Choroid plexus epithelial cell (primary cell): ENCODE data around the gene HPDL.

Source experiments
- DNase-seq: peaks from one replicate; pipeline ENCODE4 v3.0.0-alpha.2; 2010; ENCODE audit warnings: low read depth
- H3K4me3 ChIP-seq: 2 replicates; pipeline ENCODE4 v1.5.1; 2011; ENCODE audit warnings: low read depth, mild to moderate bottlenecking, control low read depth, low read length, moderate library complexity
- TF ChIP-seq, protein P1 (sequence below): conservative IDR thresholded peaks from 2 replicates; pipeline ENCODE4 v1.5.1; 2011; ENCODE audit warnings: low read depth, mild to moderate bottlenecking, control low read depth, inconsistent platforms, low read length, moderate library complexity

The HPDL gene

GRCh38 chr1:45334308-45335245 lies 7.9 kb downstream of the HPDL start:
- peak; percentile 37 for DNase-seq
- TF ChIP-seq, protein P1, sequence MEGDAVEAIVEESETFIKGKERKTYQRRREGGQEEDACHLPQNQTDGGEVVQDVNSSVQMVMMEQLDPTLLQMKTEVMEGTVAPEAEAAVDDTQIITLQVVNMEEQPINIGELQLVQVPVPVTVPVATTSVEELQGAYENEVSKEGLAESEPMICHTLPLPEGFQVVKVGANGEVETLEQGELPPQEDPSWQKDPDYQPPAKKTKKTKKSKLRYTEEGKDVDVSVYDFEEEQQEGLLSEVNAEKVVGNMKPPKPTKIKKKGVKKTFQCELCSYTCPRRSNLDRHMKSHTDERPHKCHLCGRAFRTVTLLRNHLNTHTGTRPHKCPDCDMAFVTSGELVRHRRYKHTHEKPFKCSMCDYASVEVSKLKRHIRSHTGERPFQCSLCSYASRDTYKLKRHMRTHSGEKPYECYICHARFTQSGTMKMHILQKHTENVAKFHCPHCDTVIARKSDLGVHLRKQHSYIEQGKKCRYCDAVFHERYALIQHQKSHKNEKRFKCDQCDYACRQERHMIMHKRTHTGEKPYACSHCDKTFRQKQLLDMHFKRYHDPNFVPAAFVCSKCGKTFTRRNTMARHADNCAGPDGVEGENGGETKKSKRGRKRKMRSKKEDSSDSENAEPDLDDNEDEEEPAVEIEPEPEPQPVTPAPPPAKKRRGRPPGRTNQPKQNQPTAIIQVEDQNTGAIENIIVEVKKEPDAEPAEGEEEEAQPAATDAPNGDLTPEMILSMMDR: peak; percentile 27
- H3K4me3 ChIP-seq: no peak overlapping the region

GRCh38 chr1:45335855-45336324 lies 9.2 kb downstream of the HPDL start:
- H3K4me3 ChIP-seq: no peak overlapping the region
- no peak for DNase-seq
- TF ChIP-seq, protein P1: no peak

DNA sequence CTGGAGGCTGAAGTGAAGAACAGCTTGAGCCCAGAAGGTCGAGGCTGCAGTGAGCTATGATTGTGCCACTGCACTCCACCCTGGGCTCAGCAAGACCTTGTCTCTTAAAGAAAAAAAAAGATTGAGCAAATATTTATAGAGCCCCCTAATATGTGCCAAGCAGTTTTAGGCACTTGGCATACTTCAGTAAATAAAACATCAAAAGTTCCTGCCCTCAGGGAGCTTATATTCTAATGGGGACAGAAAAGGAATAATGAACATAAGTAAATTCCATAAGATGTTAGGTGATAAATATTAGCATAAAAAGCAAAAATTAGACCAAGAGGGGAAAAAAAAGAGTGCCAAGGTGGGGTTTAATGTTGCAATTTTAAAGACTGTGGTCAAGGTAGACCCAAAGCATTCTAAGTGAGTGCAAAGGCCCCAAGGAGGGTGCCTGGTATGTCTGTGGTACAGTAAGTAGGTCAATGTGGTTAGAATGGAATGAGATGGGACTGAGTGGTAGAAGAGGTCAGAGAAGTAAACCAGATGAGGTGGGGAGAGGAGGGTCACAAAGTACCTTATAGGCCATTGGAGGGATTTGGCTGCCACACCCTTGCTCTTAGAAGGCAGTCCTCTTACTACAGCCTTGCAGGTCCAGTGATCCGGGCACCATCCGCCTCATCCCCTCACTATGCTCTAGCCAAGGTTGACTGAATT lies 11.1 kb downstream of the HPDL start:
- no peak overlapping the region for H3K4me3 ChIP-seq
- no peak for DNase-seq
- TF ChIP-seq, protein P1: no peak

- TF ChIP-seq, protein P1: no peak
- peak; percentile 94 for DNase-seq
- peak within 1 kb of the TSS; percentile 96 for H3K4me3 ChIP-seq
Observed at GRCh38 chr1:45339789-45340558, 13.3 kb downstream of the HPDL start, which contains the start of the genes MUTYH and TOE1. TSS of gene MUTYH (minus strand) at chr1:45340440. CDS start at chr1:45334505, 5,935 bp downstream. TSS of gene TOE1 (plus strand) at chr1:45340170. CDS start at chr1:45340253, 83 bp downstream.

- peak overlapping the region; percentile 96 for H3K4me3 ChIP-seq
- no peak for DNase-seq
- TF ChIP-seq, protein P1: no peak
Observed at GRCh38 chr1:45340816-45341466, 14.2 kb downstream of the HPDL start.

DNA sequence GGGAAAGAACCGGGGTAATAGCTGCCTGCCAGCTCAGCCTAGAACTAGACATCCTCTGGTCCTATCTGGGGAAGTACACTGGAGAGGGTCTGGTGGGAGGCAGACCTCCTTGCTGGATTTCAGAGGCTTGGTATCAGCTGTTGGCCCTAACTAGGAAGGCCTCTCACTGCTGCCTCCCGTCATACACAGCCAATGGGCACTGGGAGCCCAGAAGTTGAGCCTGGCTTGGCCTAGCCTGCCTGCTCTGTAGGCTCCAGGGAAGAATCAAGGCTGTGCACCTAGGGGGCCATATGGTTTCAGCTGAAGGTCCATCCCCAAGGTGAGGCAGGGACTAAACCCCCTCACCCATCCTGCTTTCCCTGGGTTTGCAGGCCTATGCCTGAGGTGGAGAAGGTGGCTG lies 17.8 kb downstream of the HPDL start:
- TF ChIP-seq, protein P1: no peak
- no peak overlapping the region for H3K4me3 ChIP-seq
- no peak for DNase-seq
